GM12801 (cell line): ENCODE measurements around the gene PPFIA2.

ENCODE experiments used
- TF ChIP-seq, protein P1 (sequence below): IDR thresholded peaks from one replicate; pipeline ENCODE4 v1.5.1; 2011; ENCODE audit warnings: control low read depth; ENCODE audit not compliant: insufficient read length; ENCODE audit errors: extremely low read depth

Gene PPFIA2

DNA sequence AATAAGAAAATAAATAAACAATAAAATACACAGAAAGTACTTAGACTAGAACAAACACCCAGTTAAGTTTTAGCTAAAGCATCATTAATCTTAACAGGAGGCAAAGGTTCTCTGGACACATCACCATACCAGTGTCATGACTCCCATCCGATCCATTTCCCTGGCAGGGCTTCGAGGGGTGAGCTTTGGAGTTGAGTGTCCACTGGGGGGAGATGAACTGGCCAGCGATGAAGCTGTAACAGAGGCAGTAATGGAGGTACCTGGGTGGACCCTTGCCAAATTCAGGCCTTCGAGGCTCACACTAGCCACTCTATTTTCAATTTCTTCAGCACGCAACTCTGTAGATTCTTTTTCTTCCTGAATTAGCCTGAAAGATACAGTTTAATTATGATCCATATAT lies 411.7 kb downstream of the PPFIA2 start:
- TF ChIP-seq, protein P1, sequence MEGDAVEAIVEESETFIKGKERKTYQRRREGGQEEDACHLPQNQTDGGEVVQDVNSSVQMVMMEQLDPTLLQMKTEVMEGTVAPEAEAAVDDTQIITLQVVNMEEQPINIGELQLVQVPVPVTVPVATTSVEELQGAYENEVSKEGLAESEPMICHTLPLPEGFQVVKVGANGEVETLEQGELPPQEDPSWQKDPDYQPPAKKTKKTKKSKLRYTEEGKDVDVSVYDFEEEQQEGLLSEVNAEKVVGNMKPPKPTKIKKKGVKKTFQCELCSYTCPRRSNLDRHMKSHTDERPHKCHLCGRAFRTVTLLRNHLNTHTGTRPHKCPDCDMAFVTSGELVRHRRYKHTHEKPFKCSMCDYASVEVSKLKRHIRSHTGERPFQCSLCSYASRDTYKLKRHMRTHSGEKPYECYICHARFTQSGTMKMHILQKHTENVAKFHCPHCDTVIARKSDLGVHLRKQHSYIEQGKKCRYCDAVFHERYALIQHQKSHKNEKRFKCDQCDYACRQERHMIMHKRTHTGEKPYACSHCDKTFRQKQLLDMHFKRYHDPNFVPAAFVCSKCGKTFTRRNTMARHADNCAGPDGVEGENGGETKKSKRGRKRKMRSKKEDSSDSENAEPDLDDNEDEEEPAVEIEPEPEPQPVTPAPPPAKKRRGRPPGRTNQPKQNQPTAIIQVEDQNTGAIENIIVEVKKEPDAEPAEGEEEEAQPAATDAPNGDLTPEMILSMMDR: no peak

DNA sequence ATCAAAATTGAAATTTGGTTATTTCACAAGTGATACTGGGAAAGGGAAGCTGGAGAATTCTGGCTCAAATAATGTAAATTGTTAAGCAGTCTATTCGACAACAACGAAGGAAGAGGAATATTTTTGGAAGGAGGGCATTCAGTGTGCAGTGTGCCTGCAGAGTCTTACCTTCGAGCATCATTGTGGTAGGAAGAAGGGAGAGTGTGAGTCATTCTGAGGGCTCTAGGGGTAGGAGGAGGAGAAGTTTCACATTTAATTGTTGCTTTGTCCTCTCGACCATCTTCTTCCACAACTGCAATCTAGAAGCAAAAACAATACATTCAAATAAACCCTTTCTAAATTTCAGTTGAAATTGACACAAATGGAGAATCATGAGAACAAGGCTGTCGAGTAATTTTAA lies 418.2 kb downstream of the PPFIA2 start:
- TF ChIP-seq, protein P1: no peak

DNA sequence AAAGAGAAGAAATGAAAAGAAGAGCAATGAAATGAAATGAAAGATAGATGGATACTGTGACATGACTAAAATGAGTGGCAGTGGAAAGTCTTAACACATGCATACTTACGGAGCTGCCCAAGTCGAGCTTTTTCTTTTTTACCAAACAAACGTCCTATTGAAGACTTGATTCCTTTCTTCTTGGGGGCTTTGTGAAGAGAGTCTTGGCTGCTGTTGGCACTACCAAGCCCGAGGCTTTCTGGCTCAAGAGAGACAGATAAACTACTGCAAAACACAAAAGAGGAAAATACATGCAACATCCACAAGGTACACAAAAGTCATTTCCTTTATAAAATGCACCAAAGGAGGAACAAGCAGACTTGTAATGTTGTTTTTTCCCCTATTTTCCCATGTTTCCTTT lies 420.1 kb downstream of the PPFIA2 start:
- TF ChIP-seq, protein P1: no peak

DNA sequence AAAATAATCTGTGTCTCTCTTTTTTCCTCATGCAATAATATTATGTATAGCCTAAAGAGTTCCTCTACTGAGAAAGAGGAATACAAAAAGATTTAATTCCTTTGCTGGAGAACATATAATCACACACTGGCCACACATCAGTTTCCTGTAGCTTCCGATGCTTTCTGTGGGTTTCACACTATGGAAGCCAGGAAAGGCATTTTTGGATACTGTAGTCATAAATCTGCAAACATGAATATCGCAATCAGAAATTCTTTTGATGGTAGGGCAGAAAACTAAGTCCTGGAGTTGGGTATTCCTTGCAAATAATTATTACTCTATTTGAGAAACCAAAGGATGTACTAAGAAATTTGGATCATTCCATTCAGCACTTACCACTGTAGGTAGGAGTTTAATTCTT lies 421.3 kb downstream of the PPFIA2 start:
- TF ChIP-seq, protein P1: no peak

DNA sequence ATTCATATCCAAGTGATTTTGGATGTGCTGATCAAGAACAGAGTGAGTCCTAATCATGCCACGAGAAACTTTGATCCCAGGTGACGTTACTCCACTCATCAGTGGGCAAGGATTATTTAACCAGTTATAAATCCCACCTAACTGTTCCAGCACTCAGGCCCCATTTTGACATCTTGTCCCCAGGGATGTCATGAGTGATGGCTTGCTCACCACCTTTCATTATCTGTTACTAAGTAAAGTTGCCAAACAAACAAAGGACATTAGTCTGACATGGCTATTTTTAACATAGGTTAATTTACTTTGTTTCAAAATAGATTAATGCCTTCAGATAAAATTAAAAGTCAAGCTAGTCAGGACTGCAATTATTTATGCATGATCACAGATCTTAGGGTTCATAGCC lies 425.3 kb downstream of the PPFIA2 start:
- TF ChIP-seq, protein P1: no peak

DNA sequence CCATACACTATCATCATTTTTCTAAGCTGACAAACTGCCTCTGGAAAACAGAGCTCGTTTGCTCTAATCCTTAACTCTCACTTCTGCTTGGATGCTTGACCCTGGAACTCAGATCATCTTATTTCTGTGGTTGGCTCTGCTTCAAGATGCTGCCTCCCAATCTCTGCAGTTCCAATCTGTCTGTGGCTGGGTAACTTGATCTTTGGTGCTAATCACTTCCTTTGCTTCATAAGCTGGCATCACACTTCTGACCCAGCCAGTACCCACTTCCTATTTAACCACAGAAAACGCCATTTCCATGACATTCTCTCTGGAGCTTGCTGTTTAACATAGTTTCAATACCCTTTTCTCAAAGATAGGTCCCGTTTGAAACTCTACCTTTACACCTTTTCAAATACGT lies 427.1 kb downstream of the PPFIA2 start:
- TF ChIP-seq, protein P1: no peak

DNA sequence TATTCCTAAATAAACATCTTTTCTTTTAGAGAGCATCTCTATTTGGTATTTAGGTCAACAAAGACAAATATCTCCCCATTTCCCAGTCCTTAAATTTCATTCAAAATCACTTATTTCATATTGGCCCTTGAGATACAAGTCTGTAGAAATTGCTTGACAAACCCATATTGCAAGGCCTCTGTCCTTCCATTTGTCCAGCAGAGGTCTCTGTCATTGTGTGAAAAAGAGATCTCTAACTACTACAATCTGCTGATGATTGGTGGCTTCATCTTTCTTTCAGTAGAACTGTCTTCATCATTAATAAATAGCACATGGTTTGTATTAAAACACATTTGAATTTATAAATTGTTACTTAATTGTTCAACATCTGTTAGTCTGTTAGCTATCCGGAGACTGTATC lies 428.7 kb downstream of the PPFIA2 start:
- TF ChIP-seq, protein P1: no peak

DNA sequence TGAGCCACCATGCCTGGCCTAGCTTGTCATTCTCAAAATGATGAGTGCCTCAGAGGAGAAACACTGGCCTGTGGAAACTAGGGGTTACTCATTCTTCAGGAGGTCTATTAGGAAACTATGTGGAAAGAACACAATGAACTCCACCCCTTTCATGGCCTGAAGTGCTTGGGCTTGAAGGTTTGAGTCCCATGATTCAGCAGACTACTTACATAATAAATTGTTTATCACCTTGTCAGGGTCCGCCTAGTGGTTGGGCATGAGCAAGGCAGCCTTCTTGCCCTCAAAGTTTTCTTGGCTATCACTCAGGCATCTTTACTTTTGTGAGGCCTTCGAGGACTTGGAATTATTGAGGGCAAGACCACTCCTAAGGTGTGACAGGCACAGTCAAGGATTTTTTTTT lies 430.1 kb downstream of the PPFIA2 start:
- TF ChIP-seq, protein P1: no peak
